COR-L47 (cell line): ENCODE measurements around the gene PHACTR2.

Experiments used
- DNase-seq: peaks from one replicate; lab custom pipeline; 2025; lab: John Stamatoyannopoulos, UW

PHACTR2 gene

GRCh38 chr6:143742070-143742954 lies 64.5 kb downstream of the PHACTR2 start:
- DNase-seq: no peak

- no peak for DNase-seq
These were observed 65.1 kb downstream of the PHACTR2 start for GRCh38 chr6:143742955-143743255.

GRCh38 chr6:143743301-143744166 lies 65.8 kb downstream of the PHACTR2 start:
- no peak for DNase-seq

GRCh38 chr6:143744551-143745165 lies 66.9 kb downstream of the PHACTR2 start:
- DNase-seq: peak; percentile 6

- DNase-seq: peak; percentile 56
These were observed 67.7 kb downstream of the PHACTR2 start for GRCh38 chr6:143745166-143746133.

- no peak for DNase-seq
These were observed 68.7 kb downstream of the PHACTR2 start for GRCh38 chr6:143746202-143747119.

- no peak for DNase-seq
These were observed 69.6 kb downstream of the PHACTR2 start for GRCh38 chr6:143747347-143747842.

- no peak for DNase-seq
These were observed 72.1 kb downstream of the PHACTR2 start for GRCh38 chr6:143749891-143750290.

GRCh38 chr6:143750877-143751276 lies 73.1 kb downstream of the PHACTR2 start:
- DNase-seq: no peak

- DNase-seq: no peak
These were observed 74.7 kb downstream of the PHACTR2 start for GRCh38 chr6:143752459-143752858.

GRCh38 chr6:143753678-143754077 lies 75.9 kb downstream of the PHACTR2 start:
- DNase-seq: no peak

GRCh38 chr6:143754204-143754603 lies 76.4 kb downstream of the PHACTR2 start:
- no peak for DNase-seq

- DNase-seq: no peak
These were observed 77.6 kb downstream of the PHACTR2 start for GRCh38 chr6:143755301-143755744.

- DNase-seq: no peak
These were observed 79.6 kb downstream of the PHACTR2 start for GRCh38 chr6:143757346-143757832.

- DNase-seq: no peak
These were observed 80.8 kb downstream of the PHACTR2 start for GRCh38 chr6:143758551-143758950.

- no peak for DNase-seq
These were observed 81.9 kb downstream of the PHACTR2 start for GRCh38 chr6:143759666-143760065.

- no peak for DNase-seq
These were observed 83.3 kb downstream of the PHACTR2 start for GRCh38 chr6:143761074-143761473.

- no peak for DNase-seq
These were observed 84.4 kb downstream of the PHACTR2 start for GRCh38 chr6:143762126-143762525.

GRCh38 chr6:143765422-143766184 lies 87.8 kb downstream of the PHACTR2 start:
- DNase-seq: no peak
